ENCODE data around the gene TRAF3.

- TF ChIP-seq CTCF (IDR thresholded peaks at IDR 0.05; ENCODE audit: insufficient read depth, low read depth, low read length) (no peak), EZH2 (IDR thresholded peaks at IDR 0.05; ENCODE audit: insufficient read depth, low read length) (no peak)
Measured at GRCh38 chr14:102926104-102926503, 148.9 kb downstream of the TRAF3 start.

Data from astrocyte (in vitro differentiated cells and primary cell).